HEK293 (cell line): ENCODE measurements around the gene MPZL1.

Source experiments
- CTCF ChIA-PET: fragments of 350-600 bp; formaldehyde crosslinking; extraction: SDS; loops from one replicate; lab custom pipeline; 2021; ENCODE audit warnings: antibody characterized with exemption; lab: Yijun Ruan, JAX
- POLR2A ChIA-PET: fragments of 300-600 bp; formaldehyde crosslinking; extraction: SDS; loops from one replicate; lab custom pipeline; 2020; ENCODE audit warnings: antibody characterized with exemption, inconsistent platforms; lab: Yijun Ruan, JAX
- H3K27ac ChIP-seq: fragments of 200-500 bp; sonication (Bioruptor generic); 2 replicates; pipeline ENCODE4 v1.5.1; 2014; ENCODE audit warnings: low read depth, low read length, control low read depth, inconsistent platforms; ENCODE audit errors: extremely low read depth
- H3K36me3 ChIP-seq, 2 experiments: fragments of 200-500 bp in 1 of 2; sonication (Bioruptor generic) in 1 of 2; 1 replicate in 1 of 2; 2 replicates in 1 of 2; pipeline ENCODE4 v1.5.1; 2014 to 2017; ENCODE audit warnings: inconsistent platforms in 2 of 2, low read length in 2 of 2; ENCODE audit not compliant: control insufficient read depth in 2 of 2, insufficient read depth in 1 of 2
- H3K4me1 ChIP-seq: fragments of 200-500 bp; sonication (Bioruptor generic); 2 replicates; pipeline ENCODE4 v1.5.1; 2014; ENCODE audit warnings: mild to moderate bottlenecking, low read length, inconsistent platforms; ENCODE audit not compliant: control insufficient read depth, insufficient read depth
- H3K4me3 ChIP-seq: 2 replicates; pipeline ENCODE4 v1.5.1; 2011; ENCODE audit warnings: low read depth, mild to moderate bottlenecking, control low read depth, low read length, moderate library complexity
- H3K9me3 ChIP-seq: fragments of 200-500 bp; sonication (Bioruptor generic); 2 replicates; pipeline ENCODE4 v1.5.1; 2014; ENCODE audit warnings: low read depth, low read length, inconsistent platforms; ENCODE audit not compliant: control insufficient read depth, insufficient read depth
- BCL11B ChIP-seq: fragments of 450-650 bp; formaldehyde crosslinking; IDR thresholded peaks from 2 replicates; pipeline ENCODE4 v1.5.1; 2016; ENCODE audit warnings: low read depth, missing biosample characterization, missing genetic modification characterization
- EGR2 ChIP-seq: fragments of 450-650 bp; formaldehyde crosslinking; IDR thresholded peaks from 2 replicates; pipeline ENCODE4 v1.5.1; 2016; ENCODE audit warnings: low read depth, missing biosample characterization, missing genetic modification characterization
- PRDM6 ChIP-seq: fragments of 450-650 bp; formaldehyde crosslinking; IDR thresholded peaks from 2 replicates; pipeline ENCODE4 v1.5.1; 2017; ENCODE audit warnings: missing biosample characterization, missing genetic modification characterization
- ZFHX2 ChIP-seq: fragments of 450-650 bp; formaldehyde crosslinking; conservative IDR thresholded peaks from 2 replicates; pipeline ENCODE4 v1.5.1; 2016; ENCODE audit warnings: missing biosample characterization, missing genetic modification characterization
- ZNF18 ChIP-seq: fragments of 450-650 bp; formaldehyde crosslinking; IDR thresholded peaks from 2 replicates; pipeline ENCODE4 v1.5.1; 2016; ENCODE audit warnings: missing biosample characterization, missing genetic modification characterization
- ZNF2 ChIP-seq: fragments of 450-650 bp; formaldehyde crosslinking; IDR thresholded peaks from 2 replicates; pipeline ENCODE4 v1.5.1; 2016; ENCODE audit warnings: missing biosample characterization, missing genetic modification characterization
- ZNF214 ChIP-seq: fragments of 450-650 bp; formaldehyde crosslinking; IDR thresholded peaks from 2 replicates; pipeline ENCODE4 v1.5.1; 2017; ENCODE audit warnings: missing biosample characterization, mild to moderate bottlenecking, missing genetic modification characterization, borderline replicate concordance
- ZNF266 ChIP-seq: fragments of 450-650 bp; formaldehyde crosslinking; IDR thresholded peaks from 2 replicates; pipeline ENCODE4 v1.5.1; 2016; ENCODE audit warnings: missing biosample characterization, missing genetic modification characterization, low read depth
- ZNF341 ChIP-seq: fragments of 450-650 bp; formaldehyde crosslinking; IDR thresholded peaks from 2 replicates; pipeline ENCODE4; 2016; ENCODE audit warnings: low read depth, missing biosample characterization, missing genetic modification characterization
- ZNF366 ChIP-seq: fragments of 450-650 bp; formaldehyde crosslinking; conservative IDR thresholded peaks from 2 replicates; pipeline ENCODE4 v1.5.1; 2016; ENCODE audit warnings: missing biosample characterization, missing genetic modification characterization
- ZNF394 ChIP-seq: fragments of 450-650 bp; formaldehyde crosslinking; IDR thresholded peaks from 2 replicates; pipeline ENCODE4 v1.5.1; 2016; ENCODE audit warnings: missing biosample characterization, missing genetic modification characterization, mild to moderate bottlenecking, moderate library complexity, borderline replicate concordance
- ZNF704 ChIP-seq: fragments of 450-650 bp; formaldehyde crosslinking; IDR thresholded peaks from 2 replicates; pipeline ENCODE4 v1.5.1; 2016; ENCODE audit warnings: missing biosample characterization, missing genetic modification characterization
- ZNF76 ChIP-seq: fragments of 450-650 bp; formaldehyde crosslinking; IDR thresholded peaks from 2 replicates; pipeline ENCODE4; 2016; ENCODE audit warnings: low read depth, missing biosample characterization, missing genetic modification characterization, borderline replicate concordance
- ZNF792 ChIP-seq: fragments of 450-650 bp; formaldehyde crosslinking; IDR thresholded peaks from 2 replicates; pipeline ENCODE4 v1.5.1; 2016; ENCODE audit warnings: missing biosample characterization, missing genetic modification characterization
- ZNF830 ChIP-seq: fragments of 450-650 bp; IDR thresholded peaks from 2 replicates; pipeline ENCODE4 v1.5.0; 2018; ENCODE audit warnings: missing biosample characterization, missing genetic modification characterization, low read depth, mild to moderate bottlenecking, moderate library complexity
- ZNF843 ChIP-seq: fragments of 450-650 bp; formaldehyde crosslinking; IDR thresholded peaks from 2 replicates; pipeline ENCODE4 v1.5.1; 2016; ENCODE audit warnings: missing biosample characterization, missing genetic modification characterization
- ZSCAN5A ChIP-seq: fragments of 450-650 bp; formaldehyde crosslinking; IDR thresholded peaks from 2 replicates; pipeline ENCODE4 v1.5.1; 2016; ENCODE audit warnings: missing biosample characterization, missing genetic modification characterization
- TF ChIP-seq, protein P1 (sequence below): fragments of 450-650 bp; formaldehyde crosslinking; IDR thresholded peaks from 2 replicates; pipeline ENCODE4 v1.5.1; 2016; ENCODE audit warnings: missing biosample characterization, missing genetic modification characterization
- TF ChIP-seq, protein P2 (sequence below): fragments of 450-650 bp; formaldehyde crosslinking; IDR thresholded peaks from 2 replicates; pipeline ENCODE4; 2016; ENCODE audit warnings: missing biosample characterization, missing genetic modification characterization
- TF ChIP-seq, protein P3 (sequence below): fragments of 450-650 bp; formaldehyde crosslinking; IDR thresholded peaks from 2 replicates; pipeline ENCODE4 v1.5.1; 2017; ENCODE audit warnings: missing biosample characterization, mild to moderate bottlenecking, missing genetic modification characterization, moderate library complexity

Gene MPZL1

GRCh38 chr1:167794043-167794442 lies 72.3 kb downstream of the MPZL1 start:
- Histone ChIP-seq H3K36me3 (peaks cover 0 to 27% of the 10 kb centered on the region in 2 experiments; a peak in 1 of 3 replicates), H3K4me1 (no peaks in the 10 kb centered on the region), H3K9me3 (no peaks in the 10 kb centered on the region), H3K27ac (no peak overlapping the region), H3K4me3 (no peak overlapping the region)
- TF ChIP-seq ZNF792 (no peak), ZNF266 (tag by site-specific recombination) (no peak), ZNF341 (tag by site-specific recombination) (no peak), ZFHX2 (no peak), BCL11B (no peak), ZNF394 (tag by site-specific recombination) (no peak), PRDM6 (no peak), ZSCAN5A (no peak), ZNF214 (tag by site-specific recombination) (no peak), ZNF2 (tag by site-specific recombination) (no peak), EGR2 (tag by site-specific recombination) (no peak), ZNF76 (tag by site-specific recombination) (no peak), ZNF18 (tag by site-specific recombination) (no peak), ZNF843 (tag by site-specific recombination) (no peak), ZNF704 (tag by site-specific recombination) (no peak), ZNF830 (tag by site-specific recombination) (no peak), ZNF366 (tag by site-specific recombination) (no peak)
- TF ChIP-seq, protein P1, sequence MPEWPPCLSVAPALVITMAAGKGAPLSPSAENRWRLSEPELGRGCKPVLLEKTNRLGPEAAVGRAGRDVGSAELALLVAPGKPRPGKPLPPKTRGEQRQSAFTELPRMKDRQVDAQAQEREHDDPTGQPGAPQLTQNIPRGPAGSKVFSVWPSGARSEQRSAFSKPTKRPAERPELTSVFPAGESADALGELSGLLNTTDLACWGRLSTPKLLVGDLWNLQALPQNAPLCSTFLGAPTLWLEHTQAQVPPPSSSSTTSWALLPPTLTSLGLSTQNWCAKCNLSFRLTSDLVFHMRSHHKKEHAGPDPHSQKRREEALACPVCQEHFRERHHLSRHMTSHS (tag by site-specific recombination) = no peak
- TF ChIP-seq, protein P2, sequence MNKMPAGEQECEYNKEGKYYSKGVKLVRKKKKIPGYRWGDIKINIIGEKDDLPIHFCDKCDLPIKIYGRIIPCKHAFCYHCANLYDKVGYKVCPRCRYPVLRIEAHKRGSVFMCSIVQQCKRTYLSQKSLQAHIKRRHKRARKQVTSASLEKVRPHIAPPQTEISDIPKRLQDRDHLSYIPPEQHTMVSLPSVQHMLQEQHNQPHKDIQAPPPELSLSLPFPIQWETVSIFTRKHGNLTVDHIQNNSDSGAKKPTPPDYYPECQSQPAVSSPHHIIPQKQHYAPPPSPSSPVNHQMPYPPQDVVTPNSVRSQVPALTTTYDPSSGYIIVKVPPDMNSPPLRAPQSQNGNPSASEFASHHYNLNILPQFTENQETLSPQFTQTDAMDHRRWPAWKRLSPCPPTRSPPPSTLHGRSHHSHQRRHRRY (tag by site-specific recombination) = no peak
- TF ChIP-seq, protein P3, sequence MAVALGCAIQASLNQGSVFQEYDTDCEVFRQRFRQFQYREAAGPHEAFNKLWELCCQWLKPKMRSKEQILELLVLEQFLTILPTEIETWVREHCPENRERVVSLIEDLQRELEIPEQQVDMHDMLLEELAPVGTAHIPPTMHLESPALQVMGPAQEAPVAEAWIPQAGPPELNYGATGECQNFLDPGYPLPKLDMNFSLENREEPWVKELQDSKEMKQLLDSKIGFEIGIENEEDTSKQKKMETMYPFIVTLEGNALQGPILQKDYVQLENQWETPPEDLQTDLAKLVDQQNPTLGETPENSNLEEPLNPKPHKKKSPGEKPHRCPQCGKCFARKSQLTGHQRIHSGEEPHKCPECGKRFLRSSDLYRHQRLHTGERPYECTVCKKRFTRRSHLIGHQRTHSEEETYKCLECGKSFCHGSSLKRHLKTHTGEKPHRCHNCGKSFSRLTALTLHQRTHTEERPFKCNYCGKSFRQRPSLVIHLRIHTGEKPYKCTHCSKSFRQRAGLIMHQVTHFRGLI (tag by site-specific recombination) = no peak
- ChIA-PET CTCF (interaction anchor here (0.7 kb wide), 1 partner anchor 8 kb away, joined by 6 read pairs; no protein-coding TSS in a partner anchor), POLR2A (no interaction called here)
